Activated CD8-positive, alpha-beta memory T cell treated with anti-CD3 and anti-CD28 coated beads, Interleukin-2, amount 10 ng/mL, durations not matched to agents 7 days and 5 days (primary cell): Measurements from ENCODE around the gene PKN2. TPM values are rescaled to one million over a fixed set of nuclear protein-coding genes. Genes with fewer than 3 reads are reported as not detected.

Experiments
- ATAC-seq: fragments of 150-1000 bp; cut with Tn5 transposase; one replicate; pipeline ENCODE4 v1.10.0; 2021; ENCODE audit warnings: moderate library complexity
- CTCF ChIA-PET: fragments of 350-600 bp; sonication (Branson Sonifier 250); formaldehyde crosslinking; loops from one replicate; lab custom pipeline; 2021; ENCODE audit warnings: antibody characterized with exemption; lab: Charles Lee
- DNase-seq: peaks from one replicate; pipeline ENCODE4 v3.0.0-alpha.2; 2020
- H3K27ac Mint-ChIP-seq: one replicate; pipeline ENCODE4 v1.8.0; 2021; ENCODE audit warnings: mild to moderate bottlenecking, mixed read lengths
- H3K27me3 Mint-ChIP-seq: one replicate; pipeline ENCODE4 v1.8.0; 2021; ENCODE audit warnings: mixed read lengths
- H3K36me3 Mint-ChIP-seq: one replicate; pipeline ENCODE4 v1.8.0; 2021; ENCODE audit warnings: mild to moderate bottlenecking, mixed read lengths
- H3K4me1 Mint-ChIP-seq: one replicate; pipeline ENCODE4 v1.8.0; 2021; ENCODE audit warnings: mixed read lengths
- H3K4me3 Mint-ChIP-seq: one replicate; pipeline ENCODE4 v1.8.0; 2021; ENCODE audit warnings: mild to moderate bottlenecking, moderate library complexity, mixed read lengths
- H3K9me3 Mint-ChIP-seq: one replicate; pipeline ENCODE4 v1.8.0; 2022; ENCODE audit warnings: low read depth, mixed read lengths
- total RNA-seq, 2 experiments: library from RNA; stranded (reverse); gene quantifications; one replicate each; pipeline ENCODE4 v1.2.3, GENCODE V29; 2021

Gene PKN2
- total RNA-seq, 2 experiments from 2014 or later = 20.0 to 25.8 TPM

DNA sequence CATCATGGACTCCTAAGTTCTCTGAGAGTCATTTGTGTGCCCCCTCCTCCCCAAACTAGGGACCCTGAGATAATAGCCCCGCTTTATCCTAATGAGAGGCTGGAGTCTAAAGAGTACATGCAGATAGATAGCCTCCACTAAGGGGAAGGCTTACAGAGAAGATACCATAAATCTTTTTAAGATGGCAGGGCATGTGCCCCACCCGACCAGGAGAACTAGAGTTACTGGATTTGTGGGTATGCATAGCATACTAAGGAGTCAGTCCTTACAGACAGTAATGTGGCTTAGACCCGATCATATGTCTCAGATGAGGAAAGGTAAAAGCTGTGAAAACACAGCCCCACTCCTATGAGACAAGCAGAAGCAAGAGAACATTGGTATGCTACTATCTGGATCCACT, 25.7 kb upstream of the PKN2 start:
- ATAC-seq (no peak), DNase-seq (no peak)
- peaks cover 21% of the 10 kb centered on the region for H3K4me1 Mint-ChIP-seq
- no peaks in the 10 kb centered on the region for H3K9me3 Mint-ChIP-seq
- H3K27me3 Mint-ChIP-seq = peaks cover 13% of the 10 kb centered on the region
- no peaks in the 10 kb centered on the region for H3K36me3 Mint-ChIP-seq
- CTCF ChIA-PET = interaction anchor here (0.9 to 6.7 kb wide), 3 partner anchors 25 to 219 kb away, joined by 3 to 56 read pairs (median 42); partner anchors contain the start of gene PKN2
- H3K4me3 Mint-ChIP-seq = no peak overlapping the region
- H3K27ac Mint-ChIP-seq = no peak overlapping the region

DNA sequence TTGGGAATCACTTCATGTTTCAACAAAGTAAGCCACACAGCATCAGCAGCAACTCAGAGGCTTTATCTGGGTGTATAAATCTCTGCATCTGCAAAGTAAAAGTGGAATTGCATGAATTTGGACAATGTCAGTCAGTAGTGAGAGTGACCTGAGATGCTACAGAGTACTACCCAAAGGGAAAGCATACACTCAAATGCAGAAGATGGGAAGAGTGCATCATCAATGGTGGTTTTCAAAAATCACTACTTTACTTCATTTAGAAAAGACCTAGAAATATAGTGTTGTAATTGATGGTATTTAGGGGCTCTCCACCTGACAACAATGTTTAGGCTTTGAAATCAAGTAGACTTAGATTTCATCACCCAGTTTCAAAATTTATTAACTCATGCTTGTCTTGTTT, 24.5 kb upstream of the PKN2 start:
- DNase-seq (no peak), ATAC-seq (no peak)
- H3K27ac Mint-ChIP-seq = no peak overlapping the region
- no peak overlapping the region for H3K4me3 Mint-ChIP-seq
- no peaks in the 10 kb centered on the region for H3K36me3 Mint-ChIP-seq
- CTCF ChIA-PET = interaction anchor here (6.7 kb wide), 1 partner anchor 24 kb away, joined by 56 read pairs; the partner anchor contains the start of gene PKN2
- peaks cover 21% of the 10 kb centered on the region for H3K4me1 Mint-ChIP-seq
- H3K9me3 Mint-ChIP-seq = no peaks in the 10 kb centered on the region
- H3K27me3 Mint-ChIP-seq = peaks cover 11% of the 10 kb centered on the region

DNA sequence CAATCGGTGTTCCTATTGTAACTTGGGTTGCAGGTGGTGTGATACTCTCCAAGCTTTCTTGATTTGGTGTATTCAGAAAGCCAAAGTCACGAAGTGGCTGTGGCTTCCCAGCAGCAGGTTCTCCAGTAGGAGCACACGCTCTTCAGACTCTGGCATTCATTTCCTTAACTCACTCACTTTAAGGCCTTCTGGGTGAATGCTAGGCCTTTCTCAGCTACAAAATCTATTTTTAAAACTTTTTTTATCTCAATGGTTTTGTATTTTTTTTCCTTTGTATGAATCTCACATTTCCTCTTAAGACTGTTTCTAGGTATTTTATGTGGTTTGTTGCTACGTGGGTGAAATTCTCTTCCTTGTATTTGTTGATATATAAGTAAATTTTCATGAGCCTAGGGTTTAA, 22.9 kb upstream of the PKN2 start:
- H3K9me3 Mint-ChIP-seq = no peaks in the 10 kb centered on the region
- peak overlapping the region; percentile 51 for H3K27ac Mint-ChIP-seq
- peak overlapping the region; percentile 15 for H3K4me3 Mint-ChIP-seq
- H3K36me3 Mint-ChIP-seq = no peaks in the 10 kb centered on the region
- no peak for ATAC-seq
- CTCF ChIA-PET = interaction anchor here (0.9 to 1.4 kb wide), 4 partner anchors 8 to 23 kb away, joined by 3 to 4 read pairs (median 3); partner anchors contain the start of gene PKN2
- H3K27me3 Mint-ChIP-seq = peaks cover 18% of the 10 kb centered on the region
- no peak for DNase-seq
- H3K4me1 Mint-ChIP-seq = peaks cover 21% of the 10 kb centered on the region

DNA sequence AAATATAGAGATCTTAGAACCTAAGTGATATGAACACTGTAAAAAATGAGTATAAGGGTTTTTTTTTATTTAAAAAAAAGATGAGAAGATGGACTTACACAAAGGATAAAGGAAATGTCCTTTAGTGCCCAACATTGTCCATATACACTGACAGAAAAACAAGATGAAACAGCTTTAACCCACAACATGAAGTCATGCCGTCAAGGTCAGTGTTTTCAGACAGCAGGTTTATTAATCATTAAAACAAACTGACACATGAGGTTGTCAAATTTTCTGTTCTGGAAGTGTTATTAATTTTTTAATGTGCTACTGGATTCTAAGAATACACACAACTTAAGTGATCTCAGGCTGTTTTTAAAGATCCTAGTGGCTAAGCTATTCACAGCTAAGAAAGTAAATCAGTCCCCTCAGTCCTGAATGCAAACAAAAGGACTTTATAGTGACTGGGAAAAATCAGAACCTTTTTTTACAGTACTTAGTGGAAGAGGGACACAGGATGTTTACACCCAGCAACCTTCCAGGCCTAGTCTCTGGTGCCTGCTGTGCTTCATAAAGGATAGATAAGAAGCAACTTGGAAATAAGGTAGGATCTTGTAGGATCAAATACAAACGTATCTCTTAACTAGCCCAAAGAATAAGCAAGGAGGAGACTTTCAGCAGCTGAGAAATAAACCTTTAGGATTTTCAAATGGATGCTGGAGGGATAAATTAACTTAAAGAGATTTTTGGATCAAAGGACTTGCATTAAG, 21.9 kb upstream of the PKN2 start:
- Mint-ChIP-seq H3K4me3 (no peak overlapping the region), H3K9me3 (no peaks in the 10 kb centered on the region), H3K27me3 (peaks cover 21% of the 10 kb centered on the region), H3K4me1 (peaks cover 21% of the 10 kb centered on the region), H3K27ac (no peak overlapping the region), H3K36me3 (no peaks in the 10 kb centered on the region)
- ATAC-seq = no peak
- no peak for DNase-seq
- CTCF ChIA-PET = interaction anchor here (1.3 kb wide), 1 partner anchor 22 kb away, joined by 3 read pairs; the partner anchor contains the start of gene PKN2

DNA sequence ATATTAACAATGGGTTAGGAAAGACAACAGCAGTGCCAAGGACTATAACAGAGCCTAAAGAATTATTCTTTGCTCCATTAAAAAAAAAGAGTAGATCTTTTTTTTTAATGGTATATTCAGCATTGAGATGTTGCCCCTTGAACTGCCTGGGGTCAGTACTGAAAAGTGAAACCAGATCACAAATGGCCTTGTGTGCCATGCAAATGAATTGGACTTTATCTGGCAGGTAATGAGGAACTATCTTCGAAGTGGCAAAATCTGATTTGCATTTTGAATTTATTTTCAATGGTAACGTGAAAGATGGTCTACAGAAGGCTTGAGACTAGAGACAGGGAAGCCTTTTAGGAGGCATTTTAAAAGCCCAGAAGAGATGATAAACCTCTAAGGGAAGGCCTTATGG, 21.4 kb upstream of the PKN2 start:
- no peak overlapping the region for H3K4me3 Mint-ChIP-seq
- H3K9me3 Mint-ChIP-seq = no peaks in the 10 kb centered on the region
- no peak overlapping the region for H3K27ac Mint-ChIP-seq
- ATAC-seq = no peak
- no peak for DNase-seq
- peaks cover 21% of the 10 kb centered on the region for H3K27me3 Mint-ChIP-seq
- H3K4me1 Mint-ChIP-seq = peaks cover 21% of the 10 kb centered on the region
- no peaks in the 10 kb centered on the region for H3K36me3 Mint-ChIP-seq
- CTCF ChIA-PET = no interaction called here

DNA sequence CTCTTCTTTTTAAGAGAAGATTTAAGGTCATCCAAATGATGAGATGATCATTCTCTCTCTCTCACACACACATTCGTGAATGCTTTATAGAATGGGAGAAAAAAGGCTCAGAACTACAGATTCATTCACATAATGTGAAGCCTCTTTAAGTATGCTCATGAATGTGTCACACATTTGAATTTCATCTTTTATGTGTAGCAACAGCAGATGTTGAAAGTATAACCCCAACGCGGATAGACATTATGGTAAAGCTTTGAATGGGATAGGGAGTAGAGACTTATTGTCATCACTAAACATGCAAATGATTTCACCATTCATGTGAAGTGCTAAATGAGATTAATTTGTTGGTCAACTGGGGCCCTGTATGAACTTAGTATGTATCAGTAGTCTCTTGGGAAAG, 15.7 kb upstream of the PKN2 start:
- DNase-seq = no peak
- CTCF ChIA-PET = interaction anchor here (0.8 kb wide), 1 partner anchor 17 kb away, joined by 3 read pairs; no protein-coding TSS in a partner anchor
- no peaks in the 10 kb centered on the region for H3K36me3 Mint-ChIP-seq
- no peak for ATAC-seq
- H3K9me3 Mint-ChIP-seq = no peaks in the 10 kb centered on the region
- H3K4me1 Mint-ChIP-seq = no peaks in the 10 kb centered on the region
- H3K4me3 Mint-ChIP-seq = no peak overlapping the region
- no peak overlapping the region for H3K27ac Mint-ChIP-seq
- H3K27me3 Mint-ChIP-seq = peaks cover 36% of the 10 kb centered on the region

DNA sequence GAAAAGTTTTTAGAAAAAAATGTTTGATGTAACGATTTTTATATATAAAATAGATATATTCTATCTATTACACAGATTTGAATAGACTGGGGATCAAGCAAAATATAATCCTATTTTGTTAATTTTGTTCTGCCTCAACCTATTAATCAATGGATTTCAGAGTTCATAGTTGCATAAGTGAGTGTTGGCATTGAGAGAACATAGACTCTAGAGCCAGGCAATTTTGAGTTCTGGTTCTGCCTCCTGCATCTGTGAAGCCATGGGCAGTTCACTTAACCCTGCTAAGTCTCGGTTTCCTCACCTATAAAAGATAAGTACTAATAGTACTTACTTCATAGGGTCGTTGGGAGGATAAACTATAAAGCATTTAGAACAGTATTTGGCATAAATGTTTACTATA, 13.6 kb upstream of the PKN2 start:
- Mint-ChIP-seq H3K4me1 (no peaks in the 10 kb centered on the region), H3K9me3 (no peaks in the 10 kb centered on the region), H3K36me3 (no peaks in the 10 kb centered on the region), H3K27ac (no peak overlapping the region), H3K27me3 (peaks cover 39% of the 10 kb centered on the region), H3K4me3 (no peak overlapping the region)
- CTCF ChIA-PET = no interaction called here
- DNase-seq = no peak
- ATAC-seq = no peak

DNA sequence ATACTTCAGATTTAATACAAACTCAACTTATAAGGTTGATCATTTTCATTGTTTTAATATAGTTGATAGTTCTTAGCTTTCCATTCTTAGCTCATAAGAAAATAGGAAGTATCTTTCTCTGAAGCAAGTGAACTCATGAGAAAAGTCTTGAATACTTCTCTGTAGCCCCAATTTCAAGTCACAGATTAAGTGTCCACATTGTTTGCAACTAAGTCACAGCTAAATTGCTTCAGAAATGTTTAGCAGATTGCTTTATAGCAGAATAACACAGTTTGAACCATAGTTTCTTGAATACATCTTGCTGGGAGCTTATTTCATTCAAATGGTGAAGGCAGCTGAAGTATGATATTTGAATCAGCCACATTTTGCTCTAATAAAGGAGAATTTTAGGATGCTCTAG, 10.6 kb upstream of the PKN2 start:
- Mint-ChIP-seq H3K4me3 (no peak overlapping the region), H3K36me3 (no peaks in the 10 kb centered on the region), H3K27me3 (peaks cover 27% of the 10 kb centered on the region), H3K27ac (no peak overlapping the region), H3K4me1 (no peaks in the 10 kb centered on the region), H3K9me3 (no peaks in the 10 kb centered on the region)
- no peak for ATAC-seq
- no peak for DNase-seq
- CTCF ChIA-PET = interaction anchor here (1.0 kb wide), 1 partner anchor 17 kb away, joined by 3 read pairs; no protein-coding TSS in a partner anchor

DNA sequence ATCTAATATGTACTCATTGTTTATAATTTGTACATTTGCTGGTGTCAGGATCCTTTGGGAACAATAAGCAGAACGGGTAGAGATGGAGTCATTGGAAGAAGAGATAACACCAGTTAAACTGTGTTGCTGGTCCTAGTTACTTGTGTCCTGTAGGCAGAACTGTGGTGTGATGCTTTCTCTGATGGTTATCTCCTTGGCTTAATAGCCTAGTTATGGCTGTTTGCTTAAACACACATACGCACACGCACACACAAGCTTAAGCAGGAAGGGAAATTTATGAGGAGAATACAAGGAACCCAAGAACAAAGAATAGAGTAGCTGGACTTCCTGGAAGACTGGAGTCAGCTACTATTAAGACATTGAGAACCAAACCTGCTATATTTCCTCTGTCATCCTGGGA, 5.7 kb upstream of the PKN2 start:
- H3K4me1 Mint-ChIP-seq = peaks cover 9% of the 10 kb centered on the region
- ATAC-seq (no peak), DNase-seq (no peak)
- H3K27me3 Mint-ChIP-seq = peaks cover 10% of the 10 kb centered on the region
- no peak overlapping the region for H3K4me3 Mint-ChIP-seq
- no peak overlapping the region for H3K27ac Mint-ChIP-seq
- no peaks in the 10 kb centered on the region for H3K9me3 Mint-ChIP-seq
- H3K36me3 Mint-ChIP-seq = no peaks in the 10 kb centered on the region
- CTCF ChIA-PET = no interaction called here

DNA sequence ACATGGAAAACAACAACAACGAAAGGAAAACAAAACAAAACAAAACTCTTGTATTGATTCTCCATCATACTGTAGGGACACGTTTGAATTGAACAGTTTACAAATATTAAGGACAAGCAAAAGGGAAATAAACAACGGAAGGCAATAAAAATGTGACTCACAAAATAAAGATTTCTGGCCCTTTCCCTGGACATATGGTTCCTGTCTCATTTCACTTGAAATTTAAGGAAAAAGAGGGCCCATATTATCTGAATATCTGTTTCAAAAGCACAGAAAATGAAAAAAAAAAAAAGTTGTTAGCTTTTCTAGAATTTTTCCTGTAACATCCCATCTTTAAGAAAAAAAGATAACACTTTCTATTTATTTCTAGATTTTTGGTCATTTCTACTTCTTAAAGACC, 3.6 kb upstream of the PKN2 start:
- CTCF ChIA-PET = interaction anchor here (6.3 kb wide), 1 partner anchor 23 kb away, joined by 56 read pairs; no protein-coding TSS in a partner anchor
- Mint-ChIP-seq H3K9me3 (no peaks in the 10 kb centered on the region), H3K27me3 (peaks cover 6% of the 10 kb centered on the region), H3K27ac (no peak overlapping the region), H3K4me3 (no peak overlapping the region), H3K4me1 (peaks cover 12% of the 10 kb centered on the region), H3K36me3 (peaks cover 2% of the 10 kb centered on the region)
- no peak for ATAC-seq
- DNase-seq = no peak

DNA sequence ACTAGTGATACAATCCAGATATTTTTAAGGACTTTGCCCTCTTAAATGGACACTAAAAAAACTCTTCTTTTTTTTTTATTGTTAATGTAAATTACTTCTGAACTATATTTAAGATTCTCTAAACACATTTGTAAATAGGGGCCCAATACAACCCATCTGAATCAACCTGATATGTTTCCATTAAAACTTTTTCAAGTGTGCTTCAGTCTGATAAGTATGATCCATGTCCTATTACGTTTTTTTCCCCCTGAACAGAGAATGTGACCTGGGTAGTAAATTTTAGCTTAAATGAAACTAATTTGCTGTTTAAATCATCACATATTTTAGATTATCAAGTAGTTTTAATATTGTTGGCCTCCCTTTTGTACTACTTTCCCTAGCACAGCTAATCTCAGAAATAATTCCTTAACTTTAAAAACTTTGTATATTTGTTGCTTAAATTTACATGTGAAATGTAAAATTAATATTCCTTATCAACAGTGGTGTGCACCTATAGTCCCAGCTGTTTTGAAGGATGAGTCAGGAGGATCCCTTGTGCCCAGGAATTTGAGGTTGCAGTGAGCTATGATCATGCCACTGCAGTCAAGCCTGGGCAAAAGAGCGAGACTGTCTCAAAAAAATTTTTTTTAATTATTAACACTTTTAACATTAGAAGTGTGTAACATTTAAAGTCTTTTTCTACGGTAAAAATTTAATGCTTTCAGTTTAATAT, 3.0 kb upstream of the PKN2 start:
- no peak for DNase-seq
- peaks cover 12% of the 10 kb centered on the region for H3K4me1 Mint-ChIP-seq
- no peak overlapping the region for H3K4me3 Mint-ChIP-seq
- H3K9me3 Mint-ChIP-seq = no peaks in the 10 kb centered on the region
- no peak for ATAC-seq
- CTCF ChIA-PET = interaction anchor here (6.3 kb wide), 1 partner anchor 24 kb away, joined by 56 read pairs; no protein-coding TSS in a partner anchor
- peaks cover 2% of the 10 kb centered on the region for H3K36me3 Mint-ChIP-seq
- no peak overlapping the region for H3K27ac Mint-ChIP-seq
- H3K27me3 Mint-ChIP-seq = peaks cover 6% of the 10 kb centered on the region

DNA sequence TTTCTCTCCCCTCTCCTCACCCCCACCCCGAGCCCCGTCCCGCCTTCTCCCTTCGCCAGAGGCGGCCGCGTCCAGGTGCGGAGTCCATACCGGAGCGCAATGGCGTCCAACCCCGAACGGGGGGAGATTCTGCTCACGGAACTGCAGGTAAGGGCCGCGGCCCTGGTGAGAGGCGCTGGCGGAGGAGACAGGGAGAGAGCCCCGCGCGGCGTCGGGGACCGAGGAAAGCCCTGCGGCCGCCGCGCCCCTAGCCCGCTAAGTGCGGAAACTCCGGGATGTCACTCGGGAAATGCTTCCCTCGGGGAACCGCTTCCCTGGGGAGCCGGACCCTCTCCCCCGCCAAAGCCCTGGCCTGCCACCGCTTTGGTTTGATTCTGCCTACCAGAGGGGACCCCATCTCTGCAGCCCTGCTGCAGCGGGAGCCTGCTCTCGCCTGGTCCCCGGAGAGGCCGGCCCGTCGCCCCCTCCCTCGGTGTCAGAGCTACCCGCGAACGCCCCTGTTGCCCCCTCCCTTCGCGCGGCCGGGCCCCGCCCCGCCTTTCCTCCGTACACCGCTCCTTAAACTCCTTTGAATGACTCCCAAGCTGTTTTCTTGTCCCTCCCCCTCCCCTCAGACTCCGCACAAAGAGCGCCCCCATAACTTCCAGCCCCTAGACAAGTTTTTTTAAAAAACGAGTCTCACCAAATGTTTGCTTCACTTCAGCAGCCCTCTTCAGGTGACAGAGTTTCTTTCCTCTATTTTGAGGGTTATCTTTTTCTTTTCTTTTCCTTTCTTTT, 597 bp downstream of the PKN2 start:
- peak overlapping the region; percentile 92 for H3K4me3 Mint-ChIP-seq
- ATAC-seq (peak; percentile 52), DNase-seq (peak; percentile 79)
- peak overlapping the region; percentile 97 for H3K27ac Mint-ChIP-seq
- CTCF ChIA-PET = interaction anchor here (0.7 to 6.3 kb wide), 10 partner anchors 9 to 206 kb away, joined by 3 to 56 read pairs (median 5); partner anchors contain the start of gene GTF2B
- H3K27me3 Mint-ChIP-seq = peaks cover 3% of the 10 kb centered on the region
- H3K4me1 Mint-ChIP-seq = peaks cover 19% of the 10 kb centered on the region
- no peaks in the 10 kb centered on the region for H3K9me3 Mint-ChIP-seq
- peaks cover 6% of the 10 kb centered on the region for H3K36me3 Mint-ChIP-seq

DNA sequence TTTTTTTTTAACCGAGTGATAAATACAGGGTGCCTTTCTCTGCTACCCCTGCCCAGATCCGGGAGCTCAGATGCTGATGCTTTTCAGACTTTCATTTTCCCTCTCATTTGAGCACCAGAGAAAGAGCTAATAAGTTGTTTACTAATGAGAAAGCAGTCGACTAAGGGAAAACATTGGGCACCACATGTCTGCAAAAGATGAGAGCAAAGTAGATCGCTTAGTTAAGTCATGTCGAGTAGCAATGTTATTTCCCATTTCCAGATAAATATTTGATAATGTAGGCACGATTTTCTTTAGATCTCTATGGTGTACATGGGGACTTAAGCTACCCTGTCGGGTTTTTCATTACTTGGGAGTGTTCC, 1.2 kb downstream of the PKN2 start:
- Mint-ChIP-seq H3K4me3 (peak overlapping the region; percentile 92), H3K36me3 (peaks cover 6% of the 10 kb centered on the region), H3K27me3 (peaks cover 2% of the 10 kb centered on the region), H3K27ac (peak overlapping the region; percentile 97), H3K9me3 (no peaks in the 10 kb centered on the region), H3K4me1 (peaks cover 21% of the 10 kb centered on the region)
- no peak for DNase-seq
- ATAC-seq = no peak
- CTCF ChIA-PET = interaction anchor here (0.7 to 6.3 kb wide), 8 partner anchors 8 to 206 kb away, joined by 3 to 56 read pairs (median 6); partner anchors contain the start of gene GTF2B
